SU-DHL-6 (cell line): ENCODE results near the gene TAS2R46.
"Not testable (repeated sequence)": the region's sequence is repeated elsewhere in the genome, so short reads cannot be mapped to it uniquely, and the experiment has no call there.

Source experiments
- H2AFZ ChIP-seq: fragments of 200-600 bp; sonication (generic); 2 replicates; pipeline ENCODE4 v1.6.1; 2014; ENCODE audit warnings: low read depth, mild to moderate bottlenecking, moderate library complexity, mixed read lengths, antibody characterized with exemption, low read length; ENCODE audit not compliant: severe bottlenecking
- H3F3A ChIP-seq: fragments of 200-600 bp; shearing (Covaris generic); 2 replicates; pipeline ENCODE4 v1.6.0; 2016; ENCODE audit warnings: antibody characterized with exemption, mild to moderate bottlenecking; ENCODE audit not compliant: insufficient read depth
- H3K27ac ChIP-seq: fragments of 200-600 bp; sonication (generic); 2 replicates; pipeline ENCODE4 v1.5.1; 2016; ENCODE audit warnings: low read depth, mild to moderate bottlenecking, low read length, moderate library complexity, mixed read lengths
- H3K27me3 ChIP-seq: fragments of 200-600 bp; sonication (generic), shearing (Covaris generic); 2 replicates; pipeline ENCODE4 v1.6.0; 2014; ENCODE audit warnings: mild to moderate bottlenecking, low read length
- H3K36me3 ChIP-seq: fragments of 200-600 bp; sonication (generic); 2 replicates; pipeline ENCODE4 v1.6.1; 2014; ENCODE audit warnings: mild to moderate bottlenecking, low read length, mixed read lengths
- H3K4me2 ChIP-seq: fragments of 300-600, 200-600 bp; shearing (Covaris generic), sonication (generic); 2 replicates; pipeline ENCODE4 v1.6.0; 2014; ENCODE audit warnings: low read length, low read depth, mild to moderate bottlenecking; ENCODE audit not compliant: poor library complexity, severe bottlenecking
- H3K4me3 ChIP-seq: fragments of 200-600 bp; sonication (generic); 2 replicates; pipeline ENCODE4 v1.5.1; 2014; ENCODE audit warnings: antibody characterized with exemption, low read length, mild to moderate bottlenecking, mixed read lengths; ENCODE audit not compliant: insufficient read depth, poor library complexity, severe bottlenecking
- H3K79me2 ChIP-seq: fragments of 200-600 bp; sonication (generic); 2 replicates; pipeline ENCODE4 v1.6.1; 2014; ENCODE audit warnings: mild to moderate bottlenecking, low read length, moderate library complexity; ENCODE audit not compliant: insufficient read depth
- H3K9ac ChIP-seq: fragments of 200-600 bp; sonication (generic); 2 replicates; pipeline ENCODE4 v1.7.0; 2014; ENCODE audit warnings: mild to moderate bottlenecking, low read length
- H3K9me2 ChIP-seq: fragments of 200-600 bp; sonication (generic); replicated peaks from 2 replicates; pipeline ENCODE4 v1.6.1; 2014; ENCODE audit warnings: low read length; ENCODE audit not compliant: insufficient read depth
- H3K9me3 ChIP-seq: fragments of 200-600 bp; sonication (generic); 2 replicates; pipeline ENCODE4 v1.6.1; 2014; ENCODE audit warnings: low read length, mixed read lengths; ENCODE audit not compliant: insufficient read depth
- H4K20me1 ChIP-seq: fragments of 200-600 bp; sonication (generic); 2 replicates; pipeline ENCODE4 v1.6.1; 2014; ENCODE audit warnings: low read depth, mild to moderate bottlenecking, antibody characterized with exemption, low read length, moderate library complexity, mixed read lengths
- EZH2phosphoT487 ChIP-seq: fragments of 200-600 bp; sonication (generic), shearing (Covaris generic); conservative IDR thresholded peaks from 2 replicates; pipeline ENCODE4 v1.6.1; 2018; ENCODE audit warnings: mild to moderate bottlenecking, antibody characterized with exemption, low read length, moderate library complexity, mixed read lengths
- TF ChIP-seq, protein P1 (sequence below): fragments of 200-600 bp; sonication (generic); IDR thresholded peaks from one replicate; pipeline ENCODE4 v1.5.1; 2017; ENCODE audit warnings: antibody characterized with exemption, mild to moderate bottlenecking, low read length, moderate library complexity; ENCODE audit not compliant: insufficient read depth, poor library complexity, severe bottlenecking

TAS2R46 gene, protein sequence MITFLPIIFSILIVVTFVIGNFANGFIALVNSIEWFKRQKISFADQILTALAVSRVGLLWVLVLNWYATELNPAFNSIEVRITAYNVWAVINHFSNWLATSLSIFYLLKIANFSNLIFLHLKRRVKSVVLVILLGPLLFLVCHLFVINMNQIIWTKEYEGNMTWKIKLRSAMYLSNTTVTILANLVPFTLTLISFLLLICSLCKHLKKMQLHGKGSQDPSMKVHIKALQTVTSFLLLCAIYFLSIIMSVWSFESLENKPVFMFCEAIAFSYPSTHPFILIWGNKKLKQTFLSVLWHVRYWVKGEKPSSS

DNA sequence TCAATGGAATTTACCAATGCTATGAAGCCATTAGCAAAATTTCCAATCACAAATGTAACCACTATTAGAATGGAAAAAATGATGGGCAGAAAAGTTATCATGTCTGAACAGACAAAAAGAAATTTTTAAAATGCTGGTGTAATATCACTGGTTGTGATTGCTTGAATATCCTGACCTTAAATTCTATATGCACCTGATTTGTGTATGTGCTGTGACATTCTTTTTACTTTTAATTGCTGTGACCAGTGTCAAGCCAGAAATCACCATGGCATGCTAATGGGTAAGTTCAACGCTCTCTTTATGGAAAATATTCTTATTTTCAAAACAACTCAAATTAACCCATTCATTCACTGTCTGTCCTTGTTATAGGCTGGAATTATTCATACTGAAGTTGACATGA lies at the start of gene TAS2R46:
Gene TAS2R46, minus strand, starts transcription at position 101 of the 400 bp plus-strand sequence. Its CDS starts 0 bp downstream, at position 101.
- H3F3A ChIP-seq, H3K9ac ChIP-seq, H3K79me2 ChIP-seq, H3K27me3 ChIP-seq, H3K9me3 ChIP-seq, H3K36me3 ChIP-seq, H3K4me3 ChIP-seq, H3K27ac ChIP-seq, H2AFZ ChIP-seq, H3K9me2 ChIP-seq, H4K20me1 ChIP-seq, H3K4me2 ChIP-seq: not testable (repeated sequence)

DNA sequence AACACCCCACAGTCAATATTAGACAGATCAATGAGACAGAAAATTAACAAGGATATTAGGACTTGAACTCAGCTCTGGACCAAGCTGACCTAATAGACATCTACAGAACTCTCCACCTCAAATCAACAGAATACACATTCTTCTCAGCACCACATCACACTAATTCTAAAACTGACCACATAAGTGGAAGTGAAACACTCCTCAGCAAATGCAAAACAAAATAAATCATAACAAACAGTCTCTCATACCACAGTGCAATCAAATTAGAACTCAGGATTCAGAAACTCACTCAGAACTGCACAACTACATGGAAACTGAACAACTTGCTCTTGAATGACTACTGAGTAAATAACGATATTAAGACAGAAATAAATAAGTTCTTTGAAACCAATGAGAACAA lies 49.1 kb upstream of the TAS2R46 start:
- not testable (repeated sequence) for H3F3A ChIP-seq, H3K9me2 ChIP-seq, H3K4me3 ChIP-seq

DNA sequence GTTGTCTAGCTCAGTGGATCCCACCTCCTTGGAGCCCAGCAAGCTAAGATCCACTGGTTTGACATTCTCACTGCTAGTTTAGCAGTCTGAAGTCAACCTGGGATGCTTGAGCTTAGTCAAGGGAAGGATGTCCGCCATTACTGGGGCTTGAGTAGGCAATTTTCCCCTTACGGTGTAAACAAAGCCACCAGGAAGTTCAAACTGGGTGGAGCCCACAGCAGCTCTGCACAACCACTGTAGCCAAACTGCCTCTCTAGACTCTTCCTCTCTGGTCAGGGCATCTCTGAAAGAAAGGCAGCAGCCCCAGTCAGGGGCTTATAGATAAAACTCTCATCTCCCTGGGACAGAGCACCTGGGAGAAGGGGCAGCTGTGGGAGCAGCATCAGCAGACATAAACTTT lies 46.8 kb upstream of the TAS2R46 start:
- H3K36me3 ChIP-seq = no peaks in the 10 kb centered on the region
- peaks cover 21% of the 10 kb centered on the region; the same call in 1 of the 2 replicates for H3K79me2 ChIP-seq
- no peak overlapping the region for H2AFZ ChIP-seq
- no peaks in the 10 kb centered on the region for H3K9me2 ChIP-seq
- H3K9me3 ChIP-seq = no peaks in the 10 kb centered on the region
- H3K27ac ChIP-seq = no peak overlapping the region
- no peaks in the 10 kb centered on the region for H4K20me1 ChIP-seq
- H3K4me3 ChIP-seq = no peak overlapping the region
- no peaks in the 10 kb centered on the region for H3F3A ChIP-seq
- H3K9ac ChIP-seq = no peak overlapping the region
- TF ChIP-seq, protein P1, sequence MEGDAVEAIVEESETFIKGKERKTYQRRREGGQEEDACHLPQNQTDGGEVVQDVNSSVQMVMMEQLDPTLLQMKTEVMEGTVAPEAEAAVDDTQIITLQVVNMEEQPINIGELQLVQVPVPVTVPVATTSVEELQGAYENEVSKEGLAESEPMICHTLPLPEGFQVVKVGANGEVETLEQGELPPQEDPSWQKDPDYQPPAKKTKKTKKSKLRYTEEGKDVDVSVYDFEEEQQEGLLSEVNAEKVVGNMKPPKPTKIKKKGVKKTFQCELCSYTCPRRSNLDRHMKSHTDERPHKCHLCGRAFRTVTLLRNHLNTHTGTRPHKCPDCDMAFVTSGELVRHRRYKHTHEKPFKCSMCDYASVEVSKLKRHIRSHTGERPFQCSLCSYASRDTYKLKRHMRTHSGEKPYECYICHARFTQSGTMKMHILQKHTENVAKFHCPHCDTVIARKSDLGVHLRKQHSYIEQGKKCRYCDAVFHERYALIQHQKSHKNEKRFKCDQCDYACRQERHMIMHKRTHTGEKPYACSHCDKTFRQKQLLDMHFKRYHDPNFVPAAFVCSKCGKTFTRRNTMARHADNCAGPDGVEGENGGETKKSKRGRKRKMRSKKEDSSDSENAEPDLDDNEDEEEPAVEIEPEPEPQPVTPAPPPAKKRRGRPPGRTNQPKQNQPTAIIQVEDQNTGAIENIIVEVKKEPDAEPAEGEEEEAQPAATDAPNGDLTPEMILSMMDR = no peak
- no peak for TF ChIP-seq EZH2phosphoT487
- H3K4me2 ChIP-seq = no peak overlapping the region
- no peaks in the 10 kb centered on the region for H3K27me3 ChIP-seq

More for the DNA sequence above, 49.1 kb upstream of the TAS2R46 start:
- H4K20me1 ChIP-seq, H3K36me3 ChIP-seq, H3K27ac ChIP-seq, H3K9ac ChIP-seq, H3K4me2 ChIP-seq, H3K27me3 ChIP-seq, H2AFZ ChIP-seq, H3K9me3 ChIP-seq: not testable (repeated sequence)
- H3K79me2 ChIP-seq = peaks cover 21% of the 10 kb centered on the region; the same call in 1 of the 2 replicates

DNA sequence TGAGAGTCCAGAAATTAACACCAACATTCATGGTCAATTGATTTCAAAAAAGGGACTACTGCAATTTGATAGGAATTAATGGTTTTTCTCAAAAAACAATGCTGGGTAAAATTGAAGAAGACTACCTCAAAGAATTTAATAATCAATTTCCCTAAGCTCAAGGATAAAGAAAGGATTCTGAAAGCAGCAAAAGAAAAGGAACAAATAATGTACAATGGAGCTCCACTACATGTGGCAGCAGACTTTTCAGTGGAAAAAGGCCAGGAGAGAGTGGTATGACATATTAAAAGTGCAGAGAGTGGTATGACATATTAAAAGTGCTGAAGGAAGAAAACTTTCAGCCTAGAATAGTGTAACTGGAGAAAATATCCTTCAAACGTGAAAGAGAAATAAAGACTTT lies 45.6 kb upstream of the TAS2R46 start:
- Histone ChIP-seq H3K36me3 (no peaks in the 10 kb centered on the region), H3K4me2 (no peak overlapping the region), H3K4me3 (no peak overlapping the region), H3K9me3 (no peaks in the 10 kb centered on the region), H3K79me2 (peaks cover 21% of the 10 kb centered on the region; the same call in 1 of the 2 replicates), H3K27ac (no peak overlapping the region), H3F3A (no peaks in the 10 kb centered on the region), H3K27me3 (no peaks in the 10 kb centered on the region), H3K9me2 (no peaks in the 10 kb centered on the region), H4K20me1 (no peaks in the 10 kb centered on the region), H3K9ac (no peak overlapping the region), H2AFZ (no peak overlapping the region)
- TF ChIP-seq, protein P1 = no peak
- TF ChIP-seq EZH2phosphoT487 = no peak
